ENCODE results near the gene AFTPH.

The AFTPH gene

DNA sequence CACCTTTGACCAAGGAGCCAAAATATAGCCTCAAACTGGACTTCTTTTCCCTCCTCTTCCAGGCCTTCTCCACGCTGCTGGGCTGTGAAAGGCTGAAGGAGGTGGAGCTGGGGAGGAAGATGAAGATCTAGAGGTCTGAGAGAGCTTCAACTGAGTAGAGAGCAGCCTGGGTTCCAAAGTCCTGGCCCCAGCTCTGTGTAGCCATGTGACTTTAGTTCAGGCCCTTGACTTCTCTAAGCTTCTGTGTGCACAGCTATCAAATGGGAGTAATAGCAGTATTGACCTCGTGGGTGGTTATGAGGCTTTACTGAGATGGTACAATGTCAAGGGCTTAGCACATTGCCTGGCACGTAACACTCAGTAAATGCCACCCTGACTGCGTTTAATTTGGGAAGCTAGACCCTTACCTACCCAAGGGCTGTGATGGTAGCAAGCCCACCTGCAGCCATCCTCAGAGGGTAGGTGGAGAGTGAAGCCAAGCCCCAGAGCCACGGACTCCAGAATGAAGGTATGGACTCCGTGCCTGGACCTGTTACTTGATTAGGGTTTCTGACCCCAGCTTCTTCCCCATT lies 91.2 kb downstream of the AFTPH start:
- DNase-seq: no peak

DNA sequence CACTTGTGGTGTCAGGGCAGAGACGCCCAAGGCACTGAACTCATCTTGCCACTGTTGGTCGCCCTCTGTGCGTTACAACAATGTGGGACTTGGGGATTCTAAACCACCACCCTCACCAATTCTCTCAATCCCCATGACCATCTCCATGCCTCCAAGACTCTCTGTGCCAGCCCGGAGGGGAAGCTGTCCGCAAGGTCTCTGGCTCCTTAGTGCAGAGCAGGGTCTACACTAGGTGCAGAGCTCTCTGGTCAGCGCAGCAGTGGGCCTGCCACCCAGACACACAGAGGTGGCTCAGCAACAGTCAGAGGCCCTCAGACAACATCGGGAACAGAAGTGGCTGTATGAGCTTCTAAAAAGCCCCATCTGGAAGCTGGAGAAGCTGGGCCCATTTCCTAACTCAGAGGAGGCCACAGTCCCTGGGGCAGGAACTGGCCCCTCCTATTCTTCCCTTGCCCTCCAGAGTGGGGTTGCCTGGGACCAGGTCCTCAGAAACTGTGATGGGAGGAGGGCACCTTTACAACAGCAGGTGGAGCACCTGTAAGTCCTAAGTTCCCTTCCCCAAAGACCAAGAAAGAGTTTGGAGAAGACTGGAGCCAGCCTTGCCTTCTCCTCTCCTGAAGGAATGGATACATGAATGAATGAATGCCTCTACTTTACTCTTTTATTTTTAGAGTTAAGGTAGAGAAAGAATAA lies 91.9 kb downstream of the AFTPH start:
- no peak for DNase-seq

DNA sequence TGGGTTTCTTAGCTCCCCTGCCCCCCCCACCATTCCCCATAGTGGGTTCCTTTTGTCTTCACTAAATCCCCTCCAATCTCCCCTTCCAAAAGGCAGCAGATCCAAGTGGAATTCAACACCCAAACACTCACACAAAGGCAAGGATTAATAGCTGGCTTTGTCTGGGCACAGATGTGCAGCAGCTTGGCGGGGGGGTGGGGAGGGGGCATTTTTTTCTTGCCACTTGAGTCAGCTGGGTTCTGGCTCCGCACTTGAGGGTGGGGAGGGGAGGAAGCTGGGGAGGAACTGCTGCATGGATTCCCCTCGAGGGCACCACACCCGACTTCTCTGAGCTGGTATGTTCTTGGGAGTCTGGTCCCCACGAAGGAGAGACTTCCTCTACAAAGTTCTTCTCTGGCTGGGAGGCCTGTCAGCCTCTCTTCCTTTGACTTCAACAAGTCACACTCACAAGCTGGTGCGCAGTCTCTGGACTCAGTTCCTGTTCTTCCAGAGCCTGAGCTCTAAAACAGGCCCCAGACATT lies 93.6 kb downstream of the AFTPH start:
- DNase-seq: peak; percentile 33

DNA sequence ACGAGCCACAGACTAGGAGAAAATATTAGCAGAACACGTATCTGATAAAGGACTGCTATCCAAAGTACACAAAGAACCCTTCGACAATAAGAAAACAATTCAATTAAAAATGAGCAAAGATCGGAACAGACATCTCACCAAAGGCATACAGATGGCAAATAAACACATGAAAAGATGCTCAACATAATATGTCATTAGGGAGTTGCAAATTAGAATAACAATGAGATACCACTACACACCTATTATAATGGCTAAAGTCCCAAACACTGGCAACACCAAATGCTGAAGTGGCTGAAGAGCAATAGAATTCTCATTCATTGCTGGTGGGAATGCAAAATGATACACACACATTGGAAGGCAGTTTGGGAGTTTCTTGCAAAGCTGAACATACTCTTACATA lies 96.5 kb downstream of the AFTPH start:
- DNase-seq: no peak

DNA sequence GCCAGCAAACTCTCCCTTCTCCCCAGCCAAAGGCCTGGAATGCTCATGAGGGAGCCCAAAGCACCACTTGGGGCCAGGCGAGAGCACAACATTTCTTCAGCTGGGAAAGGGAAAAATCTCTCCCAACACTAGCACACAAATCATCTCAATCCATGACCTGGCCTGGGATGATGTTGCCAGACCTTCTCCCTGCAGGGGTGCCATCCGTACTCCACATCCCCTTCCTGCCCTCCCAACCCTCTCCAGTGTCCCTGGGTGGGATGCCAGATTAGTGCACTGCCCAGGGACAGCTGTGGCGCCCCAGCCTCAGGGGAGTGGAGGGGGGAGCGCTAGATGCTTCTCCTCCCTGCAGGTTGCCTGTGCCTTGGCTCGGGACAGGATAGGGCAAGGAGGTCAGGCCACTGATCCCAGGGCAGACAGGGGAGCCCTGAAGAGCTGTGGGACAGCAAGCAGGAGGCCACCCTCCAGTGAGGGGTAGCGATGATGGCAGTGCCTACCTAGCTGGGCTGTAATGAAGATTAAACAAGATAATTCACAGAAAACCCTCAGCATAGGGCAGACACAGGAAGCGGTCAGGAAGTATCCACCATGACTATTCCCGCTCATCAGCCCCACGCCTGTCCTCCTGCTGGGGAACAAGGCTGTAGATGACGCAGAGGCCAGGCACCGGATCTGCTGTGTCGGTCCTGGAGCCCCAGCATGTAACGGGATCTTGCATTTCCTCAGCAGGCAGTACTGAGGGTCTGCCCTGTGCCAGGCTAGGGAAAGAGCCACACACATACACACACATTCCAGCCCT lies 98.5 kb downstream of the AFTPH start:
- no peak for DNase-seq

DNA sequence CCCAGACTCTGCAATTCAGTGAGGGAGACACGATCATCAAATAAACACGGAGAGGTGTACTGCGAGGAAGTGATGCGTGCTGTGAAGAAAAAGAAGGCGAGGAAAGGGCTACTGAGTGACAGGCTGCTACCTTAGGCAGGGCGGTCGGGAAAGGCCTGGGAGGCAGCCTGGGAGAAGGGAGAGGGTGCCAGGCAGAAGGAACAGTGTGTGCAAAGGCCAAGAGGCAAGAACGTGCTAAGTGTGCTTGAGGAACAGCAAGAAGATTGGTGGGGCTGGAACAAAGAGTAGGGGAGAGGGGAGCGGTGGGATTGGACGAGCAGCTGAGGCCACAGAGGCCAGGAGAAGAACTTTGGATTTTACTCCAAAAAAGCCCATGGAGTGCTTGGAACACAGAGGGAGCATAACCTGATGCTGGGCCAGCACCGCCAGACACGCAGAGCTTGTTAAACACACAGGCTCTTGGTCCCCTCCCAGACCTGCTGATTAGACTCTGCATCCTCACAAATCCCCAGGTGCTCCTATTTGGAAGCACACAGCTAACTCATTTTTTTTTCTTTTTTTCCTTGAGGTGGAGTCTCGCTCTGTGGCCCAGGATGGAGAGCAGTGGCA lies 99.2 kb downstream of the AFTPH start:
- DNase-seq: no peak

DNA sequence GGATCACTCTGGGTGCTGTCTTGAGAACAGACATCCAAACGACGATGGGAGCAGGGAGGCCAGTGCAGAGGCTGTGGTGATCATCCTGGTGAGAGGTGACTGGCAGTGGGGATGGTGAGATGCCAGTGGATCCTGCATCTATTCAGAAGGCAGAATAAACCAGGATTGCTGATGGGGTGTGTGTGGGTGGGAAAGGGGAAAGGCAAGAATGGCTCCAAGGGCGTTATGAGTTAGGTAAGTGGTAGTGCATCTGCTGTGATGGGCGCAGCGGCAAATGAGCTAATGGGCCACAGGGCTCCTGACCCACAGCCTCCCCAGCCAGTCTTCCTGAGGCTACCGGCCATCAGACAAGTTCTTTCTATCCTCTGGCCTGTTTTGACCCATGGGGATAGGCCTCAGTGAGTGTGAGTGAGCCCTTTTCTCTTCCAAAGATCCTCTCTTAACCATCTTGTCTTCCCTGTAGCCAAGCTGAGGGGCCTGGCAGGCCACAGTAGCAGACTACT lies 100.0 kb downstream of the AFTPH start:
- DNase-seq: no peak

DNA sequence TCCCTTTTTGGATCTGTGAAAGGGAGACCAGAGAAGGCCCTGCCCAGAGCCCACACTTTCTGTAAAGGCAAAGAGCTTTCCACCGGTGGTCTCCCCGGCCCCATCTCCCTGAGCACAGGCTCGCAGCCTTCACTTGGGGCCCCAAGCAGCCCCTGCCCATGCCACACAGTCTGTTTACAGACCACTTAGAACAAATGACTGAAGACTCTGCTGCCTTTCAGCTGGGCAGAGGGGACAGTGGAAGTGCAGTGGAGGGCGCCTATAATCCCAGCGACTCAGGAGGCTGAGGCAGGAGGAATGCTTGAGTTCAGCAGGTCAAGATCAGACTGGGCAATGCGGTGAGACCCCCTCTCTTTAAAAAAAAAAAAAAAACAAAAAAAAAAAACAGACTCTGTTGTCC lies 100.7 kb downstream of the AFTPH start:
- no peak for DNase-seq

DNA sequence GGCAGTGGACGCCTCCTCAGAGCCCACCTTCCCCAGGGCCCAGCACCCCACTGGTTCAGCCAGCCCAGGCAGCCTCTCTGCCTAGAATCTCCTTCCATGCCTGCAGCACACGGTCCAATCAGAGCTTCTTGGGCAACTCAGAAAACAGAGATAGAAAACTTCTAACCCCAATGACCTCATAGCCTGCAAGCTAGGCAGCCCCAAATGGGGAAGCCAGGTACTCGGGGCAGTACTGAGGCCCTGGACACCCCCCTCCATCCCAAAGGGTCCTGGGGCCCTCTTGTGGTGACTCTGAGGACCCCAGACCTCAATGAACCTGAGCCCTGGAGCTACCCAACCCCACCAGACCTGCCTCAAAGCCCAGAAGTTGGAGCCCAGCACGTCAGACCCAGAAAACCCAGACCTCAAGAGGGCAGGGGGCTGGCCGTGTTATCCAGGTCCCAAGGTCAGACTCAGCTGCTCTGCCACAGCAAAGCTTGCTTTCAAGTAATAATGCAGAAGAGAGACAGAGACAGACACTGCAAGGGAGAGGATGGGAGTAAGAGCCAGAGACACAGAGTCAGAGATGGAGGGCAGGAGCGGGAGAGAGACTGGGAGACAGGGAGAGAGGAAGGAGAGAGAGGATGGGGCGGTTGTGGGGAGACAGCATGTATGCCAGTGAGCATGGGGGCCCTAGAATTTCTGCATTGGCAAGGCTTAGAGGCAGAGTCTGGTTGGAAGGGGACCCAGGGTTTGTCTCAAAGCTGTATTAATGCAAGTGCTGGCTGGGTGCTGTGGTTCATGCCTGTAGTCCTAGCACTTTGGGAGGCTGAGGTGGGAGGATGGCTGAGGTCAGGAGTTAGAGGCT lies 101.4 kb downstream of the AFTPH start:
- DNase-seq: peak; percentile 61

DNA sequence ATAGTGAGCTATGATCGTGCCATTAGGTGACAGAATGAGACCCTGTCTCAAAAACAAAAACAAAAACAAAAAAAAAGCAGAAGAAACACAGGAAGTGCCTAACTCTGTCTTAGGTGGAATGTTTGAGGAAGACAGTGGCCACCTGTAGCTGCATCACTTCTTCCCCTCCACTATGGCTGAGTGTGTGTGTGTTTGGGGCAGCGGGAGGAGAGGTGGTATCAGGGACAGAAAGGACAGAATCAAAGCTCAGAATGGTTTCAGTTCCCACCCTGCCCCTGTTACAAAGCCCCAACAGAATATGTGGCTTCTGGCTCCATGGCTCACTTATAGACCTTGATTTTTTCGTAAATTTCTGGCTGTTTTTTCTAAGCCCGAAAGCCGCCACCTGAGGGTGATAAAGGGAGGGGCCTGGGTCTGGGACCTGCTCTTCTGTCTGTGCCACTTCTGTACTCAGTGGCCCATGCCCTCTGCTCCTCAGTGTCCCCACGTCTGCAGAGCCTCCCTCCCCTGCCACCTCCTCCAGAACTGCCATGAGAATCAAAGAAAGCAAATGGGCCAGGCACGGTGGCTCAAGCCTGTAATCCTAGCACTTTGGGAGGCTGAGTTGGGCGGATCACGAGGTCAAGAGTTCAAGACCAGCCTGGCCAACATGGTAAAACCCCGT lies 102.2 kb downstream of the AFTPH start:
- no peak for DNase-seq

DNA sequence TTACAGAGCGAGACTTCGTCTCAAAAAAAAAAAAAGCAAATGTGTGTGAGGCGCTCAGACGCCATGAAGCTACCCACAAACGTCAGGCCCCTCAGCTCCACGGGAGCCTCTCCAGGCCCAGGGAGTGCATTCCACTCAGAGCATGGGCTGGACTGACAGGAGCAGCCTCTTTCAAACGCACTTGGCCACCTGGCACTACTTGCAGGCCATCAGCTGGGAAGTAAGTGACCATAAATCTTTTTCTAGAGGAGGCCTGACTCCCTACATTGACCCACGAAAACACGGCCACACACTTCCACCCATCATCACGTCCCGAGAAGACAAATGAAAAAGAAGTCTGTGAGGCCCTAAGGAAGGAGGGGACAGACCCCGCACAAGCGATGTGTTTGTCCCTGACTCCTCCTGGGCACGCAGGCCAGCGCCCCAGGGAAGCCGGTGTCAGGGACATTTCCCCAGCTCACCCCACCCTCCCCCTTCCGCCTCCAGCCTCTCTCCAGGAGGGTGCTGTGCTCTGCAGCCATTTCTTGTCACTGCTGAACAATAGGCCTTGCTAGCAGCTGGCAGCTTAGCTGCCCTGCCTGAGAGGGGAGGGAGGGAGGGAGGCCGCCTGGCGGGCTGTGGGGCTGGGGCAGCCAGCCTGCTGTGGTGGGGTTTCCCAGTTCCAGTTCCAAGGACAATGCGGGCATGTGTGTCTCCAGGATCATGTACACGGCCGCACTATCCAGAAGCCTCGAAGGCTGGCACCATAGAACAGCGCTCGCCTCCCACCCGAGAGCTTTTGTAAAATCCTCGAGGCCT lies 103.0 kb downstream of the AFTPH start:
- no peak for DNase-seq

DNA sequence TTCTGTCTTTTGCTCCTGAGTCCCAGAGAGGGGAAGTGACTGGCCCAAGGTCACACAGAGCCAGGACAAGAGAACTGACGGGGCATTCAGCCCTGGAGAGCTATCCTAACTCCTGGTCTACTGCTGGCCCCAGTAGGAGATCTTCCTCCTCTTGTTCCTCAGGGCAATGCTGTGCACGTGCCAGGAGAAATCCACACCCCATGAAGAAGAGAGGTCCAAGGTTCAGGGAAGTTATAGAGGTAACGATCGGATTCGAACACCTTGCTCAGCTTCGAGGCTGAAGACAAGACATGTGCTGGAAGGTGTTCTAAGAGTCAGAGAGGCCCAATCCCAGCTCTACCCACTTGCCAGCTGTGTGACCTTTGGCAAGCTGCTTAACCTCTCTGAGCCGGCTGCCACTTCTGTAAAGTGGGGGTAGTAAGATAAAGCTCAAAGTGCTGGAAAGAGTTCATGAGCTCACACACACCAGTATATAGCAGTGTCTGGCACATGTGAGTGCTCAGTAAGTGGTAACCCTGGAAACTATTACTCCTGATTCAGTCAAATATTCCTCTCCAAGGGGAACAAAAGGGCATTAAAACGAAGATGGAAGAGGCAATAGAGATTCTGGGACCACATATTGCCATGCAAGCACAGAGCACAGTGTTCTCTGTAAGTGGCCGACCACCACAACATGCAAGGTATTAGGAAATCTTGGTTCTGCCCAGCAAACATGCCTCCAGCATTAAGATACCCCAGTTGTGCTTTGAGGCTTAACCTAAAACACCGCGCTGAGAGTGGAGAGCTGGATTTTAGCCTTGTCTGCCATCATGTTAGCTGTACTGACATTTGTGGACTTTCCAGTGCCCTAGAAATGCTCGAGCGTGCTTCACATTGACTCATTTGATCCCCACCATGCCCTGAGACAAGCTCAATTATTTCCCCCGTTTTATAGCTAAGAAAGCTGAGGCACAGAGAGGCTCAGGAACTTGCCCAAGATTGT lies 104.0 kb downstream of the AFTPH start:
- DNase-seq: no peak

DNA sequence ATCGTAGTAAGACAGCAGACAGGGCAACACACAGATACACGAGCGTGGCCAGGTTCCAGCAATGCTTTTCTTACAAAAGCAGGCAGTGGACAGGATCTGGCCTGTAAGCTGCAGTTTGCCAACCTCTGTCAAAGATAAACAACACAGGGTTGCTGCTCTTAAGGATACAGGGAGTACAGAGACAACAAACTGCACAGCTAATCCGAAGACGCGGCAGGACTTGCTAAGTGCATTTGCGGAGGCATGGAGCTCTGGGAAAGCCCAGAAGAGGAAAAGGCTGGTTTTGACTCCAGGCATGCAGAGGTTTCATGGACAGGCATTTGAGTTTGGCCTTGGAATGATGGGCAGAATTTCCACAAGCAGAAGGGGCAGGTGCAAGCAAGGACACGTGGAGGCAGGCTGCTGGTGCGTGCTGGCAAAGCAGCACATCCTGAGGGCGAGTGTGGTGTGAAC lies 105.2 kb downstream of the AFTPH start:
- DNase-seq: no peak

DNA sequence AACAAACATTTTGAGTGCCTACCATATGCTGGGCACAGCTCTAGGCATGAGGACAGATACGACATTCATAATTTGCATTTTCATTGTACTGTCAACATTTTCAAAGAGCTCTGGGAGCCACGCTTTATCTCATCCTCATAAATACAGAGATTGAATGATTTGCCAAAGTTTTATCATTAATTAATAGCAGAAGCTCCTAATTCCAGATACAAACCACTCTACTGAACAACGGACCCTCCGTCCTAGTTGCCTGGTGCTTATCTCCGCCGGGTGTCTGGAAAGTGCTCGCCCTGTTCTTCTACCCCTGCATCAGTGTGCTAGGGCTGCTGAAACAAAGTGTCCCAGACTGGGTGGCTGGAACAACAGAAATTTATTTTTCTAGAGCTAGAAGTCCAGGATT lies 105.7 kb downstream of the AFTPH start:
- no peak for DNase-seq

DNA sequence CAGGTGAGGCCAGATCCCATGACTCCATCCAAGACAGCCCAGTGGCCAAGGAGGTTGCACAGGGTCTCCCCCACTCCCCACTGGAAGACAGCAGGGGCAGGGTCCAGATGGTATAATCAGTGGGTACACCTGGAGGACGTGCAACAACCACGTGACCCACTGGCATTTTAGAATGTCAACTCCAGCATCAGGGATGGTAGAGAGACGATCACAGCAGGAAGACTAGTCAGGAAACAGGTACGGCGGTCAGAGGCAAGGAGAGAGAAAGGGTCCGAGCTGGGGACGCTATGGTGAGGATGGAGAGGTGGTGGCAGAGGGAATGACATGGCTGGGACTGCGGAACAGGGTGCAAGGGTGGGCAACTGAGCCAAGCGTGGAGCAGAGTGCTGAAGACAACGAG lies 106.6 kb downstream of the AFTPH start:
- DNase-seq: no peak

DNA sequence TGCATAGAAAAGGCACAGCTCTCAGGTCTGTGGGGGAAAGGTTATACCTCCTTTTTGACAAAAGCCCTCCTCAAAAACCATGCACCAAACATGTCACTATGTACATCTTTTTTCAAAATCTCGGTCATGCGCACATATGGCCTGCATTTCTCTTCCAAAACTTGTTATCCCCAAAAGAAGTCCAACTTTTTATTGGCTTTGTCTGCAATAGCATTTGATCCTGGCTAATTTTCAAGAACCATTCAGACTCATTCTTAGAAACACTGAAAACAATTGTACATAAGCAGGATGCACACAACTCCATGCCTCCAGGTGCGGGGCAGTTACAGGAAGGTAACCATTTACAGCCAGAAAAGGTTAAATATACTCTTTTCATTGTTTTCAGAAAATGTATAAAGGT lies 107.6 kb downstream of the AFTPH start:
- DNase-seq: no peak

DNA sequence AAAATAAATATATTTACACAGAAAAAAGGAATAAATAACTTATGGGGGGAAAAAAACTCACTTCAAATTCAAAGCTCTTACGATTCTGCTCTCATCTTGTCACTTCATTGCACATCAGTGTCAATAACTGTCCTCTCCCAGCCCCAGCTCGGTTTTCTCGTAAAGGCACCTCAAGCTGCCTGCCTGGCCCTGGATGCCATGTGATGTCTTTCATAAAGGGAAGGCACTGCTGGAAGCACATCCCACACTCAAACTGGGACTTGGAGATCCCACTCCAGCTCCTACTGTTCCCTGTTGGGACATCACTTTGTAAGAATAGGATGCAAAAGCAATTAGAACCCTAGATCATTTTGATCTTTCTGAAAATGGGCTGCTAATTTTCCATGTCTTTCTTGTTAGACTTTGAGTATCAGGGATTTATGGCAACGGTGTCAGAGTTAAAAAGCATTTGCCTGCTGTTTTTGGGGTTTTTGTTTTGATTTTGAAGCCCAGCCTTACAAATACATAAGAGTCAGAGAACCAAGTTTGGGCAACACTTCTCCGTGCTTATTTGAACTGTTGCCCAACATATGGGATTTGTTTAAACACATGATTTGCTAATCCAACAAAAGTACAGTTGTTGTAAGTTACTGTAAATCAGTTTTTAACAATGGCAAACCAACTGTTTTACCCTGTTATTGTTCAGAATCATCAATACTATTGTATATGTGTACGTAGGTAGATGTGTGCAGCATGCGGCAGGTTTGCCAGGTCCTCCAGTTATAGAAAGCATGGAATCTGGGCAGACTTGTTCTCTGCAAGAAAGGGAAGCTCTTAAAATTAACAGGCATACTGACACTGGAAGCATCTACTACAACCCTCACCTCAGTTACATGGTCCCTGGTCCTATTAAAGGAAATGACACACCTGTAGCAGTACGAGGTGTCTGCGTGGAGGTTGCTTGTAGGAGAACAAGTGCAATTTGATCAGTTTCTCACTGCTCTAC lies 109.0 kb downstream of the AFTPH start:
- no peak for DNase-seq
